Upper lobe of right lung (tissue), 1 donor: ENCODE data around the gene SCAPER. TPM values are rescaled to one million over a fixed set of nuclear protein-coding genes. Genes with fewer than 3 reads are reported as not detected.
"Not testable (repeated sequence)": the region's sequence is repeated elsewhere in the genome, so short reads cannot be mapped to it uniquely, and the experiment has no call there.

Source experiments
- ATAC-seq: fragments of 200-7000 bp; cut with Tn5 transposase; one replicate; pipeline ENCODE4 v1.9.1; 2020; ENCODE audit warnings: mild to moderate bottlenecking, moderate library complexity
- DNase-seq: peaks from one replicate; pipeline ENCODE4 v3.0.0-alpha.2; 2020
- H3K27ac ChIP-seq: fragments of 200-600 bp; one replicate; pipeline ENCODE4 v1.8.0; 2022
- H3K27me3 ChIP-seq: fragments of 200-600 bp; one replicate; pipeline ENCODE4 v1.8.0; 2022; ENCODE audit warnings: mild to moderate bottlenecking
- H3K36me3 ChIP-seq: fragments of 200-600 bp; one replicate; pipeline ENCODE4 v1.8.0; 2022
- H3K4me1 ChIP-seq: fragments of 200-600 bp; one replicate; pipeline ENCODE4 v1.8.0; 2022
- H3K4me3 ChIP-seq: fragments of 200-600 bp; one replicate; pipeline ENCODE4 v1.8.0; 2022; ENCODE audit warnings: mild to moderate bottlenecking
- H3K9me3 ChIP-seq: fragments of 200-600 bp; one replicate; pipeline ENCODE4 v1.8.0; 2022
- CTCF ChIP-seq: fragments of 200-600 bp; IDR thresholded peaks from one replicate; pipeline ENCODE4 v1.8.0; 2022; ENCODE audit warnings: antibody characterized with exemption
- intact Hi-C: fragments of 100-400 bp; cut with DNase I; formaldehyde crosslinking; loops from one replicate; pipeline ENCODE4 v1.11.0; 2022
- total RNA-seq: library from RNA; stranded (reverse); fragmentation: NEBNext Ultra II Directional; extraction: Animal tissue kit (Norgen Biotek cat#: 25700); gene quantifications from one replicate; pipeline ENCODE4 v1.2.1, GENCODE V29; 2021
- donor health status: DM: no; HTN: yes; CAD: no; lungs with severe emphysema.

SCAPER gene
- total RNA-seq, 1 donor from 2014 or later = 44.3 TPM

DNA sequence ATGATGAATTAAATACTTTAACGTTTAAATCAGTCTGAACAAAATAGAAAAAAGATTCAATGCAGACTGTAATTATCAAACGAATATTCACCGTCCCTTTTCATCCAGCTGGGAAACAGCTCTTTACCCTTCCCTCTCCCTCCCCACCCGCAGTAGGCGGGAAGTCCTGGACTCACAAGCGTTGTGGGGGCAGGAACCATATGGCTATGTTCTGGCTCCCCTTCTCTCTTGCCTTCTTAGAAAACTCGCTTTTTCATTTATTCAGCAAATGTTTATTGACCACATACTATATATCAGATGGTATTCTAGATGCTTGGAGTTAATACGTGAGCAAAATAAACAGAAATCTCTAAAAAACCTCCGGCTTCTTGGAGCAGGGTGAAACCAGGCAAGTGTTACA is 715 bp upstream of the SCAPER start:
- intact Hi-C loops = no loop called here
- H3K36me3 ChIP-seq = no peaks in the 10 kb centered on the region
- ATAC-seq (no peak), DNase-seq (no peak)
- peak overlapping the region; percentile 89 for H3K4me3 ChIP-seq
- H3K9me3 ChIP-seq = no peaks in the 10 kb centered on the region
- peak overlapping the region; percentile 91 for H3K27ac ChIP-seq
- H3K27me3 ChIP-seq = no peaks in the 10 kb centered on the region
- H3K4me1 ChIP-seq = peaks cover 24% of the 10 kb centered on the region
- TF ChIP-seq CTCF = no peak

- Histone ChIP-seq H3K27me3 (no peaks in the 10 kb centered on the region), H3K9me3 (no peaks in the 10 kb centered on the region), H3K4me1 (peaks cover 24% of the 10 kb centered on the region), H3K27ac (peak overlapping the region; percentile 91), H3K4me3 (peak overlapping the region; percentile 89), H3K36me3 (no peaks in the 10 kb centered on the region)
- ATAC-seq (peak; percentile 36), DNase-seq (peak; percentile 67)
- no peak for TF ChIP-seq CTCF
- intact Hi-C loops = no loop called here
Observed at GRCh38 chr15:76904461-76905012, 603 bp downstream of the SCAPER start.

DNA sequence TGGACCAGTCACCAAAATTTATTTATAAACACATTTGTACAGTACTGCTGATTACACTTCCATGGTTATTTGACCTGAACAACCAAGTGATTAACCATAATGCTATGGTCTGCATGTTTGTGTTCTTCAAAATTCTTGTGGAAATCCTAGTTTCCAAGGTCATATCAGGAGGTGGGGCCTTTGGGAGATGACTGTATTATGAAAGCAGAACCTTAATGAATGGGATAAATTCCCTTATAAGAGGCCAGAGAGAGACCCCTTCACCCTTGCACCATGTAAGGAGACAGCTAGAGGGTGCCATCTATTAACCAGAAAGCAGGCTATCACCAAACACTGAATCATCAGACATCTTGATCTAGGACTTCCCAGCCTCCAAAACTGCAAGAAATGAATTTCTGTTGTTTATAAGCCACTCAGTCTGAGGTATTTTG is 1.9 kb downstream of the SCAPER start:
- ATAC-seq (no peak), DNase-seq (no peak)
- H3K9me3 ChIP-seq = no peaks in the 10 kb centered on the region
- H3K27ac ChIP-seq = peak overlapping the region; percentile 12
- H3K4me3 ChIP-seq = no peak overlapping the region
- H3K4me1 ChIP-seq = peaks cover 24% of the 10 kb centered on the region
- no peaks in the 10 kb centered on the region for H3K27me3 ChIP-seq
- no peaks in the 10 kb centered on the region for H3K36me3 ChIP-seq
- intact Hi-C loops = no loop called here
- TF ChIP-seq CTCF = peak; percentile 17

GRCh38 chr15:76901965-76902364 is 3.2 kb downstream of the SCAPER start:
- H3K27ac ChIP-seq = no peak overlapping the region
- no peak for TF ChIP-seq CTCF
- no peaks in the 10 kb centered on the region for H3K36me3 ChIP-seq
- no peaks in the 10 kb centered on the region for H3K9me3 ChIP-seq
- H3K27me3 ChIP-seq = no peaks in the 10 kb centered on the region
- DNase-seq = no peak
- H3K4me1 ChIP-seq = peaks cover 24% of the 10 kb centered on the region
- ATAC-seq = no peak
- intact Hi-C loops = no loop called here
- H3K4me3 ChIP-seq = no peak overlapping the region

- H3K27me3 ChIP-seq, intact Hi-C loops, DNase-seq, H3K4me3 ChIP-seq, H3K27ac ChIP-seq, H3K9me3 ChIP-seq, H3K36me3 ChIP-seq, ATAC-seq: not testable (repeated sequence)
- H3K4me1 ChIP-seq = peaks cover 16% of the 10 kb centered on the region
Observed at GRCh38 chr15:76899931-76900310, 5.2 kb downstream of the SCAPER start.

GRCh38 chr15:76899176-76899930 is 5.8 kb downstream of the SCAPER start:
- H3K4me3 ChIP-seq, intact Hi-C loops, ATAC-seq, H3K27me3 ChIP-seq, DNase-seq, H3K36me3 ChIP-seq, H3K9me3 ChIP-seq, H3K27ac ChIP-seq: not testable (repeated sequence)
- peaks cover 14% of the 10 kb centered on the region for H3K4me1 ChIP-seq
